ENCODE results near the gene ADK.
A peak's percentile ranks its signal among the peaks of the same experiment; 100 is the strongest.

Gene ADK

DNA sequence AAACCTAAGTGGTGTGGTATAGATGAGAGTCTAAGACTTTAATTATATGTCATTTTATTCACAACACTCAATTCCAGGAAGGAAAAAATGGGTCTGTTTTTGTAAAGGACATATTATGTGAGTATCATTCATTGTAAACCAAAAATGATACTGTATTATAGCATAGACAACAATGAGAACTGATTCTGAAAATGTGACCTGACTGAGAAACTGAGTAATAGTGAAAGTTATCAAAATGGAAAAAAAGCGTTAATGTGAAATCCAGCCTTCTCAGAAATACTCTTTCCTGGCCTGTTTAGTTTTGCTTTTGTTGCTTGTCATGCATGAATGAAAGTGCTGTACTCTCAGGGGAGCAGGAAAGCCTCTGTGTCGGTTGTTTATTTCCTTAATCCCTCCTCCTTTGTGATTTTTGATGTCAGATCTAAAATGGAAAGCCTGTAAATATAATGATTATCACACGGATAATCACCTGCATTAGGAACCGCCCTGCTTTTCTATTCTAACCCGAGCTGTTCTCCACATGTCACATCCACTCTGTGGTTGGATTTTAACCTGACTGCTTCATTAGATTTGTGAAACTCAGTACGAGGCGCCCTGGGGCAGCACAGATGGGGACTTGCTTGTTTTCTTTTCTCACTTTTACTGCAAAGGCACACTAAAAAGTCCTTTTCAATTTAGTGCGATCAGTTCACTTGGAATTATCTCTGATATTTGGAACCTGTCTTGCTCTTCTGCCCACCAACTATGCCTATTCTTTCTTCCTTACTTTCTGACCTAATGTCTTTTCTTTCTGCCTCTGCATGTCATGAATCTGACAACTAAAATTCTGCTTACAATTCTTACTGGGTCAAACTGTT, 434.4 kb downstream of the ADK start:
- DNase-seq (ENCODE audit: insufficient read length, low spot score) (no peak), FAIRE-seq (peak; percentile 96)

DNA sequence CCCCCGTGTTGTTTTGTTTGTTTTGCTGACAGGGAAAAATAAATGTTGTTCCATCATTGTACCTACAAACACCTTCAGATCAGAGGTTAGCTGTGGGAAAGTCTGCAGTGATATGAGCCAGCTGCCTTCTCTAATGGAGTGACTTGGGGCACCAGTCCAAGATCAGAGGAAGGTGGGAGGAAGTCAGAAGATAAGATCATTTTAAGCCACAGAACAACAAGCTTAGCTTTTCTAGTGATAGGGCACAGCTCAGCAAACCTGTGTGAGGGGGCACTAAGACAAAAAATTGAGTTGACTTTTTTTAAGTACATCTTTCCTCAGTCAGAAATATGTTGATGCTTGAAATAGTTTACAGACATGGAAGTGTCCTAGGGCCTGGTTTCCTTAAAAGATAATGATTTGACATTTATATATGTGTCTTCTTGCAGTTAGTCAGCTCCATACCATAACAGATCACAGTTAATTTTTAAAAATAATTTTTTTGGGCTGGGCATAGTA, 435.1 kb downstream of the ADK start:
- DNase-seq (ENCODE audit: insufficient read length, low spot score): no peak
- FAIRE-seq: no peak

DNA sequence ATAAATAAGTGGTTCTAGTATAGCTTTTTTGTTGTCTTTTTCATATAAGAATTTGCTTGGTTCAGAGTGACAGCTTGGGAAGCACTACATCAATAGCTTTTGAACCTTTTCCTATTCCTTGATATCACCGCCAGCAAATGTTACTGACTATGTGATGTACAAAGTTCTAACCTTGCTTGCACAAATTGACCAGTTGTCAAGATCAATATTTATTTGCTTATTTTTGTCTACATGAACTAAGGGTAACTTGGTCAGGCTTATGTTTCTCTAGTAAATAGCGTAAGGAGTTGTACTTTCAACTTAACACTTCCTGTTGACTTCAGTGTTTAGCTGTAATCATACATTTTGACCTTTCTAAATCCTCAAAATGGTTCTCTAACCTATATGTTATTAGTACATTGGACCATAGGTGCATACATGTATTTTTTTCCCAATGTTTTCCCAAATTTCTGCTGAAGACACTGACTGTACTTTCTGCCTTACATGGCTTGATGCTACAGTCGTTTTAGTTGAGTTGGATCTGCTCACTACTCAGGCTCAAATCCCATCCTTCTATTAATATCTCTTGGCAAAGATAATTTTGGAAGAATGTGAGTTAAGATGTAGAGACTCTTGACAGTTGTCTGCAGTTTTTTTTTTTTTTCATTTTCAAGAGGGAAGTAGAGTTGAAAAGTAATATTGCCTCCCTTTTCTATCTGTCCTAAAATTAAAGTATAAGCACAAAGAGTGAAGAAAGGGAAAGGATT, 436.3 kb downstream of the ADK start:
- FAIRE-seq: peak; percentile 84
- DNase-seq (ENCODE audit: insufficient read length, low spot score): no peak

DNA sequence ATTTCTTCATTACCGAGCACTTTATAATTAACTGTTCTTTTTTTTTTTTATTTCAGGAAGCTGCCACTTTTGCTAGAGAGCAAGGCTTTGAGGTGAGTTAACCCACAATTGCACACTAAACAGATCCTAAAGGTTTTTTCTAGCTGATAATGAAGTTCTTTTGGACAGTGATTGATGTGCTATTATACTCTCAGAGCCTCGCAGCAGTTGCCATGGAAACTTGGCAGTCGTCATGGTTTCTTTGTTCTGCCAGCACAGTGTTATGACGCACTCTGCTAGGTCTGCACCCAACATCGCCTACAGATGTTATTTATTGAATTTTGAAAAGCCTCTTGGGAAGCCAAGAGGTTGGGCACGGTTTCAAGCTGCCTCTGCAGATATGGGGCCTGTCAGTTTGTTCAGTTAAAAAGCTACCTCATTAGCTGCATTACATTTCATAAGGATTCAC, 438.2 kb downstream of the ADK start:
- peak; percentile 78 for FAIRE-seq
- DNase-seq (ENCODE audit: insufficient read length, low spot score): peak; percentile 8

DNA sequence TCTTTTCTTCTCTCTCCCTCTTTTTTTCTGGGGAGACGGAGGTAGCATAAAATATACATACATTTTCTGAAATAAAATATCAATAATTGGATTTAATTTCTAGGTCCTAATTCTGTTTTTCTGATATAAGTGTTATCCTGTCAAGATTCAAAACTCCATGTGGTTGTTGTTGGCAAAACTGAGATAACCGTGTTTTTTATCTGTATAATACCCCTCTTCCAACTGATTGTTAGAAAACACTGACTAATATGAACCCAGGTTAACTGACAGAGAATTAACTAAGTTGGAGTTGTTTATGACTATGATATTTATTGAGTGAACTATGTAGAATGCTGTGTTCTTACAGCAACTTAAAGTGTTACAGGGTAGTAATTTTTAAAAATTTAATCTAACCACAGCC, 438.8 kb downstream of the ADK start:
- DNase-seq (ENCODE audit: insufficient read length, low spot score) (no peak), FAIRE-seq (no peak)

DNA sequence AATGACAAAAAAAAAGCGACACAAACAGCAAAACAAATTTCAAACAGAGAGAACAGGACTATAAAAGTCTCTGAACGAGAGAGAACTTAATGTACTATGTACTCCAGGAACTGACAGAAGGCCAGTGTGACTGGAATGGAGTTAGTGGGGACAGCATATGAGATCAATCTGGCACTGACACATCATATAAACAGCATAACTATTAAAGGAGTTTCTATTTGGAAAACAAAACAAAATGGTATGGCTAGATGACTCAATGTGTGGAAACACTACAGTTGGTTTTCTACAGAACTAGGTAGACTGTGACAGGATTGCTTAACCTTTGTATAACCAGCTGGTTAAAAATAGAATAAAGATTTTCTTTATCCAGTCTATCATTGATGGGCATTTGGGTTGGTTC, 442.4 kb downstream of the ADK start:
- FAIRE-seq (no peak), DNase-seq (ENCODE audit: insufficient read length, low spot score) (no peak)

DNA sequence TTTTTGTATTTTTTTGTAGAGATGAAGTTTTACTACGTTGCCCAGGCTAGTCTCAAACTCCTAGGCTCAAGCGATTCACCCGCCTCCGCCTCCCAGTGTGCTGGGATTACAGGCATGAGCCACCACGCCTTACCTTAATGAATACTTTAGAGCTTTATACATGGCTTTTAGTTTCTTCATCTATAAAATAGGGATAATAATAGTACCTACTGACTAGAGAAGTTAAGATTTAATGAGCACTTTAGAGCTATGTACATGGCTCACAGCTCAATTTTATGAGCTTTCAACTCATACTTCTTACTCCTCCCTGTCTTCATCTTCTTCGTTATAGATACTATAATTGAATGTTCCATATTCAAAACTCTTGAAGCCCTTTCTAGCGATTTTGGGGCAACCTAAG, 445.7 kb downstream of the ADK start:
- FAIRE-seq: peak; percentile 11
- DNase-seq (ENCODE audit: insufficient read length, low spot score): no peak

DNA sequence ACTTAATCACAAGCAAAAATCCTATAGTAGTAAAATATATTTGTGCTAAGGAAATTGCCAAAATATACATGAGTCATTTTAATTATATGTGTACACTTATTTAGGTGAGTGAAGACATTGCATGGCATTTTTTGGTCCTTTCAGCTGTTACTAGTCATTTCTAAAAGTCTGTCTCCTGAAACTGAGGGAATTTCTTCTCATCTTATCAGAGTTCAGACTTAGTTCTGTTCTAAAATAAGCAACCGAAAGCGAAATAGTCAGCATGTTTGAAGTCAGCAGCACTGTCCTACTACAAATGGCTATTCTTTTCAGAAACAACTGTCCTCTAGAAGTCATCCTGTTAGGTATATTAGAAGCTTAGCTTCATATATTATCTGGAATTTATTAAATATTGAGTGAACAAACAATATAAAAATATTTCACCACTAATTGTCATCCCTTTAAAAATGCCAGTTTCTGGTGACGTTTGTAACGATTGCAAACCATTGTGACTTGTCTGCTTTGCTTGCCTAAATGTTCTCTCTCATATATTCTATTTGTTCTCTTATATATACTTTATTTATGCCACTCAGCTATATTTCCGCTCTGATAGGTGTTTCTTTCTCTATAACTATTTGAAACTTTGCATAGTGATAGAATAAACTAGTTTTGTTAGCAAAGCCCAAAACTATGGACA, 448.0 kb downstream of the ADK start:
- DNase-seq (ENCODE audit: insufficient read length, low spot score) (no peak), FAIRE-seq (peak; percentile 93)

DNA sequence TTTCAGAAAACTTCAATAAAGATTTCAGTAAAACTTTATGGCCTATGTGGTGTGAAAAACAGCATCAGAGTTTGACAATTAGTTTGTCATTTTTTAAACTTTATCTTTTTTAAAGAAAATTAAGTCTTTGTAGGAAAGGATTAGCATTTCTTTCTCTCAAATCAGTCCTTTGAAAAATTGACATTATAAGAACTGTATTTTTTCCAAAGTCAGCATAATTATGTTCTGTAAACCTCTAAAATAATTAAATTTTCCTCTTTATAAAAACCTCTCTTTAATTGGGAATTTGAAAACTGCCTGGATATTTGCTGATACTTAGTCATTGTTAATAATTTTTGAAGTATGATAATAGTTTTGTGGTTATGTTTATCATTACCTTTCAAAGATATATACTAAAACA, 448.7 kb downstream of the ADK start:
- DNase-seq (ENCODE audit: insufficient read length, low spot score): no peak
- FAIRE-seq: peak; percentile 73

DNA sequence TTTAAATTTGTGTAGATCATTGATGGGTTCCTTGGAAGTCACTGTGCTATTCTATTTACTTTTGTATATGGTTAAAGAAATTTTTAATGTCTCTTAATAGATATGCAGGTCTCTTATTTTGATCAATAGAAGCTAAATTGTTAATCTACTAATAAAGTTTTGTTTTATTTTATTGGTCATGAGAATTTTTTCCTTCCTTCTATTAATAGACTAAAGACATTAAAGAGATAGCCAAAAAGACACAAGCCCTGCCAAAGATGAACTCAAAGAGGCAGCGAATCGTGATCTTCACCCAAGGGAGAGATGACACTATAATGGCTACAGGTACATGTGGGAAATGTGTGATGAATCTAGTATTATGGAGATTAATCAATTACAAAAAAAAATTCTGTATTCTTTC, 449.1 kb downstream of the ADK start:
- FAIRE-seq: no peak

DNA sequence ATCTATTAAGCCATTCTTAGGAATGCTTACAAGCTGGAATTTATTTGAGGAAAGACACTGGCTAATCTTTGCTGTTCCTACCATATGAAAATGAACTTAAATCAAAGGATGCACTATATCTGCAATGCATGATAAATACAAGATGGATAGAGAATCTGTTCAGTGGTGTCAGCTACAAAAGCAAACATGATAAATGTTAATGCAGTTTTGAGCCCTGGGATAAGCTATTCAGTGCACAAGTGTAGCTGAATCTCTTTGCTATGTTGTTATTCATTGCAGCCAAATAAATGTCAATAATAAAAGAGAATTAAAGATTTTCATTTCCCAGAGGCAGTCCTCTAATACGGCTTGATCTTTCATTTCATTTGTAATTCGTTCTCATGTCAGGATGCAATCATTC, 451.6 kb downstream of the ADK start:
- no peak for DNase-seq (ENCODE audit: insufficient read length, low spot score)
- FAIRE-seq: no peak

More for the DNA sequence above, 449.1 kb downstream of the ADK start:
- DNase-seq (ENCODE audit: insufficient read length, low spot score): no peak

DNA sequence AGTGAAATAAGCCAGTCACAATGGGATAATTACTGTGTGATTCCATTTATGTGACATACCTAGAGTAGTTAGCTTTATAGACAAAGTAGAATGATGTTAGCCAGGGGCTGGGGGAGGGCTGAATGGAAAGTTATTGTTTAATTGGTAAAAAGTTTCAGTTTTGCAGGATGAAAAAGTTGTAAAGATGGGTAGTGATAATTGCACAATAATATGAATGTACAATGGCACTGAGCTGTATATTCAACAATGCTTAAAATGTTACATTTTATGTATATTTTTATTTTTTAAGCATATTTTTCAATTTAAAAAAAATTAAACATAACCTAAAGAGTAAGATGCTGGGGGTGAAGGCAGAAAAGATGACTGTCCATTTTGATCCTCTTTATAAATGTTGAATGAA, 459.3 kb downstream of the ADK start:
- DNase-seq (ENCODE audit: insufficient read length, low spot score) (no peak), FAIRE-seq (no peak)

DNA sequence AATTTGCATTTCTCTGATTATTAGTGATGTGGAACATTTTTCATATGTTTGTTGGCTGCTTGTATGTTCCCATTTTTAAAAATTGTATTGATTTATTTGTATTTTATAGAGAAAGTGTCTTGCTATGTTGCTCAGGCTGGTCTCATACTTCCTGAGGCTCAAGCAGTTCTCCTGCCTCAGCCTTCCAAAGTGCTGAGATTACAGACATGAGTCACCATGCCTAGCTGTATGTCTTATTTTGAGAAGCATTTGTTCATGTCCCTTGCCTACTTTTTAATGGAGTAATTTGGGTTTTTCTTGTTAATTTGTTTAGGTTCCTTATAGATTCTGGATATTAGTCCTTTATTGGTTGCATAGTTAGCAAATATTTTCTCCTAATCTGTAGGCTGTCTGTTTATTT, 461.2 kb downstream of the ADK start:
- DNase-seq (ENCODE audit: insufficient read length, low spot score) (no peak), FAIRE-seq (no peak)

DNA sequence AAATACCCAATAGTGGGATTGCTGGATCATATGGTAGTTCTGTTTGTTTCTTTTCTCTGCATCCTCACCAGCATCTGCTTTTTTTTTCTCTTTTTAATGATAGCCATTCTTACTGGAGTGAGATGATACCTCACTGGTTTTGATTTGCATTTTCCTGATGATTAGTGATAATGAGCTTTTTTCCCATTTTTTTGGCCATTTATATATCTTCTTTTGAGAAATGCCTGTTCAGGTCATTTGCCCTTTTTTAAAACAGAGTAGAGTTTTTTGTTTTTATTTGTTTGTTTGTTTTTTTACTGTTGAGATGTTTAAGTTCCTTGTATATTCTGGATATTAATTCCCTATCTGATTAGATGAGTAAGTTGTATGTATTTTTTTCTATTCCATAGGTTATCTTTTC, 469.6 kb downstream of the ADK start:
- FAIRE-seq (no peak), DNase-seq (ENCODE audit: insufficient read length, low spot score) (no peak)

DNA sequence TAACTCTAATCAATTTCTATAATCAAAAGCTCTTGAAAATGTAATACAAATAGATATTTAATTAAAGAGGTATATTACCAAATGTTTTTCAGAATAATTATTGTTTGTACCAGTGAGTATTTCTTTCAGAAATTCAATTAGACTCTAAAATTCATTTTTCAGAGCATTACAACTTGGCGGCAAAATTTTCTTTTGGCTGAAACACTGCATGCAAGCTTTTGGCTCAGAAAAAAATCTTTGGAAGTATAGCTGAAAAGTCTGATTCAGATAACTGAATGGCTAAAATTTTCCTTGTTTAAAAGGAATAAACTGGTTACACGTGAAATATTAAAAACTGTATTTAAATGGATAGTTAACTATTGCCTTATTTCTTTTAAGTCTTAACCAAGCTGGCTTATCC, 472.8 kb downstream of the ADK start:
- DNase-seq (ENCODE audit: insufficient read length, low spot score): no peak
- FAIRE-seq: peak; percentile 64

DNA sequence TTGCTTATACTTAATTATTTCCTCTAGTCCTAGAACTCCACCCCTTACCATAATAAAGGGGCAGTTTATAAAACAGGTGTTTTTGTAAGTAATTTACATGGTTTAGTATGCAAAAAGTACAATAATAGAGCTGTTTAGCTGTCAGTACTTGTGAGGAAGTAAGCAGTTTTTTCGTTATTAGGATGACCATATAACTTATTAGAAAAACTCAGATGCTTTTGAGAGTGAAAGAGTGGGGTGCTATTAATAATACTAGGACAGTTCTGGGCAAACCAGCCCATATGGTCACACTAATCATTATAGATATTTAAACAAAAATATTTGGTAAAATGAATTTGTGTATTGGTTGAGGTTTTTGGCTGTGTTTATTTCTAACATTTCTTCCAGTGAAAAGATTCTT, 473.5 kb downstream of the ADK start:
- no peak for FAIRE-seq
- no peak for DNase-seq (ENCODE audit: insufficient read length, low spot score)

DNA sequence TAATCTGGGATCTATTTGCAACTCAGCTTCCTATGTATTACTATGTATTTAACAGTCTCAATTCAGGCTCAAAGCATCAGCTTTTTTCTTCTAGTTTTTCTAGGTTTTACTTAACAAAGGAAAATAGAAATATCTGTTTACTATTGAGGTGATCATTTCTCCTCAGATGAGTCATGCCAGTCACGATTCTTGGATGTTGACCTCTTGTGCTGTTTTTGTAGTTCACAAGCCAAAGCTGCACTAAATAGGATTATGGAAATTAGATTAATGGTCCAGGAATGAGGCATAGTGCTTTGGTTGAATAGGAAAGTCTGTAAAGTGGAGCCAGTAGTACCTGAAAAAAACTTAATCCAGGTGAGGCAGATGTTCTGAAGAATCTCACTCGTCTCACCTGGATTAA, 477.1 kb downstream of the ADK start:
- FAIRE-seq (no peak), DNase-seq (ENCODE audit: insufficient read length, low spot score) (no peak)

DNA sequence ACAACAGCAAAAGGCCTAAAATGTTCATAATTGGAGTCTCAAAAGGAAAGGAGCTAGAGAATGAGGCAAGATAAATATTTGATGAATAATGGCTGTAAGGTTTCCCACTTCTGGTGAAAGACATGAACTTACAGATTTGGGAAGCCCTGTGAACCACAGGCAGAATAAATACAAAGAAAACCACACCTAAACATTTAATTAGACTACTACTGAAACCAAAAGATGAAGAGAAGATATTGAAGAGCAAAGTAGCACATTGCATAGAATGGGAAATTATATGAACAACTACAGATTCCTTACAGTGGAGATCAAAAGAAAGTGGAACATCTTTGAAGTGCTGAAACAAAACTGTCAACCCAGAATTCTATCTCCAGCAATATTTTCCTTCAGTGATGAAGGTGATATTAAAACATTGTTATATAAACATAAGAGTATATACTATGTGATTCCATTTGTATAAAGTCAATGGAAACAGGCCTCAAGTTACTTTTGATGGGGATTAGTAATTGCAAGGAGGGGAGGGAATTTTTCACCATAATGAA, 484.0 kb downstream of the ADK start:
- DNase-seq (ENCODE audit: insufficient read length, low spot score) (no peak), FAIRE-seq (peak; percentile 4)

DNA sequence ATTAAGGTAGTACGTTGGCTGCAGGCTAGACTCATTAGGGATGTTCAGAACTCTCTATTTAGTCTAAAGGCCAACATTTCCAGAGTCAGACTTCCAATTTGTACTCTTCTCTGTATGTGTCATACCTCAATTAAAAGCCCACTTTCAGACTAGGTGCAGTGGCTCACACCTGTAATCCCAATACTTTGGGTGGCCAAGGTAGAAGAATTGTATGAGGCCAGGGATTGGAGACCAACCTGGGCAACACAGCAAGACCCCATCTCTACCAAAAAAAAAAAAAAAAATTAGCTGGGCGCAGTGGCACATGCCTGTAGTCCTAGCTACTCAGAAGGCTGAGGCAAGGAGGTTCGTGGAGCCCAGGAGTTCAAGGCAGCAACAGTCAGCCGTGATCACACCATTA, 484.6 kb downstream of the ADK start:
- DNase-seq (ENCODE audit: insufficient read length, low spot score): no peak
- no peak for FAIRE-seq

DNA sequence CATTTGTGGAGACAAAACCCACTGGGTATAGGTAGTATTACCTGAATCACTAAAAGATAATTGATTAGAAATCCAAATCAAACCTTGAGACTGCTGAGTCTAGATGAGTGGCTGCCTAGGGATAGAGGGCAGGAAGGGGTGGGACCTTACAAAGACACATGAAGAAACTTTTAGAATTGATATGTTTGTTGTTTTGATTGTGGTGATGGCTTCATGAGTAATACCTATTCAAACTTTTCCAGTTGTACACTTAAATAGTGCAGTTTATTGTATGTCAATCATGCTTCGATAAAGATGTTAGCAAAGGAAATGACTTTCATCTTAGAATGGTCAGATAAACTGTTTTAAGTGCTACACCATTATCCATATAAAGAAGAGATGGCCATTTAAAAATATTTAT, 486.7 kb downstream of the ADK start:
- FAIRE-seq: no peak
- no peak for DNase-seq (ENCODE audit: insufficient read length, low spot score)

Data from GM19239 (cell line).